HG03342 (cell line): ENCODE results near the gene HERC6.
"Not testable (repeated sequence)": the region's sequence is repeated elsewhere in the genome, so short reads cannot be mapped to it uniquely, and the experiment has no call there.

Experiments used
- ATAC-seq: cut with Tn5 transposase; IDR thresholded peaks from one replicate; pipeline ENCODE4 v1.9.1; 2021; ENCODE audit warnings: mild to moderate bottlenecking, moderate library complexity; ENCODE audit not compliant: unreplicated experiment

Gene HERC6

DNA sequence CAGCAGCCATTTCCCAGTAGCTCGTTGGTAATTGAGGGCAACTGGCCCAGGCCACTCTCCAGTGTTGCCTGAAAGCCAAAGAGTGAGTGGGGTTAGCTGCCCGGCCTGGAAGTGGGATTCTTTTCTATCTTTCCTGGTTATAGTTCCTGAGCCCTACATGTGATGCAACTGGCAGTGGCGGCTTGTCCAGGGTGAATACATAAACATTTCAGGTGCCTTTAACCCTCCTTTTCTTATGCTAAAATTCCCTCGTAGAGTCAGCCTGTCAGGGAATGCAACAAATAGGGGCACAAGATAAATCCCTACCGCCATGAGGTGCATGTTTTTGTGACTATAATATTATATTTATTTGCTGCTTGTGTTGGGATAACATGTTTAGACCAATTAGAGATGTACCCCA, 64.8 kb downstream of the HERC6 start:
- ATAC-seq = no peak

GRCh38 chr4:88445252-88445651, 66.6 kb downstream of the HERC6 start:
- ATAC-seq = no peak

- no peak for ATAC-seq
Measured at GRCh38 chr4:88446124-88446523, 67.5 kb downstream of the HERC6 start.

GRCh38 chr4:88447371-88448095, 68.9 kb downstream of the HERC6 start:
- no peak for ATAC-seq

- ATAC-seq = not testable (repeated sequence)
Measured at GRCh38 chr4:88448211-88448765, 69.6 kb downstream of the HERC6 start.

- no peak for ATAC-seq
Measured at GRCh38 chr4:88448889-88449288, 70.2 kb downstream of the HERC6 start.

- ATAC-seq = no peak
Measured at GRCh38 chr4:88449290-88449689, 70.6 kb downstream of the HERC6 start.

GRCh38 chr4:88451205-88451604, 72.6 kb downstream of the HERC6 start:
- no peak for ATAC-seq

- no peak for ATAC-seq
Measured at GRCh38 chr4:88452912-88453311, 74.3 kb downstream of the HERC6 start.

DNA sequence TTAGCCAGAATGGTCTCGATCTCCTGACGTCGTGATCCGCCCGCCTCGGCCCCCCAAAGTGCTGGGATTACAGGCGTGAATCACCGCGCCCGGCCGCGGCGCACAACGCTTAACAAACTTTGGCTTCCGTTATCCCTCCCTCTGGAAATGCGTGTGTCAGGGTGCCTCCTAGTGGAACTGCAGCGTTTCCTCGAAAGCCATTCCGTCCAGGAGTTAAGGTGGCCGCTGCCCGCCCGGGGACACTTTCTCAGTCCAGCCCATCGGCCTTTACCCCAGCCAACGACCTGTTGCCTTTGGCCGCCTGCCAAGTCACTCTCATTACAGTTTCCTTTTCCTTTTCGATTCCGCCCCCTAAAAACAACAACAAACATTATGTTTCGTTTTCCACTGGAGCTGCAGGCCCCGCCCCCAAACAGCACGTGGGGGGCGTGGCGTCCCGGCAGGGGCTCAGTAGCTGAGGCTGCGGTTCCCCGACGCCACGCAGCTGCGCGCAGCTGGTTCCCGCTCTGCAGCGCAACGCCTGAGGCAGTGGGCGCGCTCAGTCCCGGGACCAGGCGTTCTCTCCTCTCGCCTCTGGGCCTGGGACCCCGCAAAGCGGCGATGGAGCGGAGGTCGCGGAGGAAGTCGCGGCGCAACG, 78.1 kb downstream of the HERC6 start, which contains the start of gene HERC5:
Gene HERC5 (plus strand): TSS at position 450 of the 637 bp plus-strand sequence. CDS start 151 bp downstream, at position 601.
- peak; percentile 89 for ATAC-seq

- ATAC-seq = peak; percentile 42
Measured at GRCh38 chr4:88457307-88458103, 78.9 kb downstream of the HERC6 start.

DNA sequence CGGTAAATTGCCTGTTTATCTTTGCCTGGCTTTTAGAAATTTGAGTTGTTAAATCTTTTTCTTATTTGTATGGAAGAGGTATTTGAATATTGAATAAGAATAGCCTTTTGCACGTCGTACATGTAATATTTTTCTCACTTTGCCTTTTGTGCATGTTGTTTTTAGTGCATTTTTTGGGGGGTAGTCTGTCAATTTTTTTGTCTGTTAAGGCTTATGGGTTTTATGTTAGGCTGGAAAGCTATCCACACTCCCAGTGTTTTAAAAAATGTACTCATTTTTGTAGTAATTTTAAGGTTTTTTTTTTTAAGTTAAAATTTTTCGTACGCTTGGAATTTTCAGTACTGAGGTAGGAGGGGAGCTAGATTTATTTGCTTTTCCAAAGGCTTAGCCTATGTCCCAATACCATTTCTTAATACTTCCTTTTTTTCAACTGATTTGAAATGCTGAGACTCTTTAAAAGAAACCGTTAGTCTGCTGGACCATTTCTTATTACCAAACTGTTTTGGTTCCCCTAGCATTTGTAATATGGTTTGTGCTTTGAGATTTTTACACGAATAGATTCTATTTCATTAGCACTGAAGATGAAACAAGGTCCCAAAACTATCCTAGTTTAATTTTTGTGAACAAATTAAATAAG, 79.6 kb downstream of the HERC6 start:
- ATAC-seq = no peak

DNA sequence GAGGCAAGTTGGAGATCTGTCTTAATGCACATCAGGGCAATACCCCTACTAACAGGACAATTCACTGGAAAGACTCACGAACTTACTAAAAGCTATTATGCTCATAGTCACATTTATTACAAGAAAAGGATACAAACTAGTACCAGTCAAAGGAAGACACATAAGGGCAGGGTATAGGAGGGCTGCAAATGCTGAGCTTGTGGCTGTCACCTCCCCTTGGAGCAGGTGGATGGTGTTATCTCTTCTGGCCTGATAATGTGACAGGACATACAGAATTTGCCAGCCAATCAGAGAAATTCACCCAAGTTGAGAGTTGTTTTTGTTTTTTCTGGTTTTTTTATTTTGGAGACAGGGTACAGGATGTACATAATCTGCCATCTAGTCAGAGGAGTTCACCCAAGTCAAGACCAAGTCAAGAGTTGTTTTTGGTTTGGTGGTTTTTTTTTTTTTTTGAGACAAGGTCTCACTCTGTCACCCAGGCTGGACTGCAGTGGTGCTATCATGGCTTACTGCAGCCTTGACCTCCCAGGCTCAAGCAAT, 87.1 kb downstream of the HERC6 start:
- no peak for ATAC-seq

GRCh38 chr4:88467392-88467791, 88.7 kb downstream of the HERC6 start:
- ATAC-seq = no peak

DNA sequence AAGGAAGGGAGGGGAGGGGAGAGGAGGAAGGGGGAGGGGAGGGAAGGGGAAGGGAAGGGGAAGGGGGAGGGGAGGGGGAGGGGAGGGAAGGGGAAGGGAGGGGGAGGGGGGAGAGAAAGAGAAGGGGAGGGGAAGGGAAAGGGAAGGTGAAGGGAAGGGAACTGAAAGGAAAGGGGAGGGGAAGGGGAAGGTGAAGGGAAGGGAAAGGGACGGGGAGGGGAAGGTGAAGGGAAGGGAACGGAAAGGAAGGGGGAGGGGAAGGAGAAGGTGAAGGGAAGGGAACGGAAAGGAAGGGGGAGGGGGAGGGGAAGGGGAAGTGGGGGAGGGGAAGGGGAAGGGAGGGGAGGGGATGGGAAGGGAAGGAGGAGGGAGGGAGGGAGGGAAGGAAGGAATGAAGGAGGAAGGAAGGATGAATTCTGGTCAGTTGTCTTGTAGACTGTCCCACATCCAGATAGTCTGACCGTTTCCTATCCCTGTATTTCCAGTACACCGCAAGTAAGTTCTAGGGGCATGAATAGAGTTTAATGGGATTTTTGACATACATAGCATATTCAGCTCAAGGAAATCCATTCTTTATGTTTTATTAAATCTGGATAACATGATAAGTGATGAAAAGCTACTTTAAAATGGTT, 98.7 kb downstream of the HERC6 start:
- no peak for ATAC-seq

DNA sequence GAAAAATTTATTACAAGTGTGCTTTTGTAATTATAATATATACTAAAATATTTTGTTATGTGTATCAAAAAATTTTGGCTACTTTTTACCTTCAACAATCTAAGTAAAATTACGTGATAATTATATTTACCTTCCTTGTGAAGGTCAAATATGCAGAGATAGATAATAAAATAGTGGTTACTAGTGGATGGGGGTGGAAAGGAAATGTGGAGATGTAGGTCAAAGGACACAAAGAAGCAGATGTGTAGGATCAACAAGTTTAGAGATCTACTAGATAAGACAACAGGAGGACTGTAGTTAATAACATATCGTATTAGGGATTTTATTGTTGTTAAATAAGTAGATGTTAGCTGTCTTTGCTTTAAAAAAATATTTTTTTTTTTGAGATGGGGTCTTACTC, 99.6 kb downstream of the HERC6 start:
- no peak for ATAC-seq

- ATAC-seq = no peak
Measured at GRCh38 chr4:88481537-88481936, 102.9 kb downstream of the HERC6 start.

- ATAC-seq = no peak
Measured at GRCh38 chr4:88489100-88489761, 110.6 kb downstream of the HERC6 start.
